Measurements from ENCODE around the gene NBAS.
A peak's percentile ranks its signal among the peaks of the same experiment; 100 is the strongest.

Gene NBAS

GRCh38 chr2:15303874-15304273 is 257.3 kb downstream of the NBAS start:
- DNase-seq (ENCODE audit: low spot score) = no peak

- DNase-seq (ENCODE audit: low spot score) = peak; percentile 63
Observed at GRCh38 chr2:15302154-15302553, 259.0 kb downstream of the NBAS start.

- DNase-seq (ENCODE audit: low spot score) = no peak
Observed at GRCh38 chr2:15300624-15301573, 260.2 kb downstream of the NBAS start.

- DNase-seq (ENCODE audit: low spot score) = no peak
Observed at GRCh38 chr2:15299904-15300520, 261.1 kb downstream of the NBAS start.

GRCh38 chr2:15298770-15299169 is 262.4 kb downstream of the NBAS start:
- no peak for DNase-seq (ENCODE audit: low spot score)

GRCh38 chr2:15293262-15293937 is 267.7 kb downstream of the NBAS start:
- no peak for DNase-seq (ENCODE audit: low spot score)

- DNase-seq (ENCODE audit: low spot score) = no peak
Observed at GRCh38 chr2:15287447-15288184, 273.5 kb downstream of the NBAS start.

GRCh38 chr2:15284614-15285013 is 276.5 kb downstream of the NBAS start:
- no peak for DNase-seq (ENCODE audit: low spot score)

GRCh38 chr2:15281681-15282080 is 279.5 kb downstream of the NBAS start:
- DNase-seq (ENCODE audit: low spot score) = no peak

GRCh38 chr2:15279201-15279876 is 281.8 kb downstream of the NBAS start:
- DNase-seq (ENCODE audit: low spot score) = no peak

GRCh38 chr2:15278296-15278695 is 282.8 kb downstream of the NBAS start:
- DNase-seq (ENCODE audit: low spot score) = no peak

GRCh38 chr2:15275346-15275745 is 285.8 kb downstream of the NBAS start:
- no peak for DNase-seq (ENCODE audit: low spot score)

- DNase-seq (ENCODE audit: low spot score) = no peak
Observed at GRCh38 chr2:15273452-15273851, 287.7 kb downstream of the NBAS start.

- no peak for DNase-seq (ENCODE audit: low spot score)
Observed at GRCh38 chr2:15272942-15273341, 288.2 kb downstream of the NBAS start.

GRCh38 chr2:15271941-15272542 is 289.1 kb downstream of the NBAS start:
- peak; percentile 14 for DNase-seq (ENCODE audit: low spot score)

- DNase-seq (ENCODE audit: low spot score) = no peak
Observed at GRCh38 chr2:15271276-15271675, 289.9 kb downstream of the NBAS start.

GRCh38 chr2:15269043-15269442 is 292.1 kb downstream of the NBAS start:
- DNase-seq (ENCODE audit: low spot score) = no peak

GRCh38 chr2:15265889-15266288 is 295.2 kb downstream of the NBAS start:
- DNase-seq (ENCODE audit: low spot score) = no peak

GRCh38 chr2:15263976-15264685 is 297.0 kb downstream of the NBAS start:
- DNase-seq (ENCODE audit: low spot score) = no peak

- DNase-seq (ENCODE audit: low spot score) = no peak
Observed at GRCh38 chr2:15262792-15263191, 298.3 kb downstream of the NBAS start.

Data from hepatic stellate cell (primary cell).